Cerebellar cortex (tissue), 1 donor: ENCODE data around the gene ANXA8.
"Not testable (repeated sequence)": the region's sequence is repeated elsewhere in the genome, so short reads cannot be mapped to it uniquely, and the experiment has no call there.

Source experiments
- DNase-seq: peaks from one replicate; pipeline ENCODE4 v3.0.0-alpha.2; 2015; ENCODE audit warnings: low spot score

The ANXA8 gene

GRCh38 chr10:47483923-47484322, at the start of gene ANXA8:
ANXA8 (minus strand) TSS chr10:47484115; CDS start chr10:47483933, 182 bp downstream.
- not testable (repeated sequence) for DNase-seq

GRCh38 chr10:47523475-47523874, 39.6 kb upstream of the ANXA8 start, which contains the start of gene AGAP9:
AGAP9 (minus strand) TSS chr10:47523638; CDS start chr10:47523526, 112 bp downstream.
- not testable (repeated sequence) for DNase-seq

GRCh38 chr10:47502313-47502712, 18.4 kb upstream of the ANXA8 start:
- not testable (repeated sequence) for DNase-seq

- not testable (repeated sequence) for DNase-seq
These were observed 10.3 kb upstream of the ANXA8 start for GRCh38 chr10:47494226-47494625.

- DNase-seq = not testable (repeated sequence)
These were observed 7.7 kb upstream of the ANXA8 start, which contains the start of gene FAM25G for GRCh38 chr10:47491600-47491999. FAM25G (minus strand) TSS chr10:47491700; CDS start chr10:47491674, 26 bp downstream.

- DNase-seq = not testable (repeated sequence)
These were observed 5.7 kb upstream of the ANXA8 start for GRCh38 chr10:47489630-47490029.

GRCh38 chr10:47485943-47486342, 2.0 kb upstream of the ANXA8 start:
- not testable (repeated sequence) for DNase-seq

- DNase-seq = not testable (repeated sequence)
These were observed 871 bp upstream of the ANXA8 start for GRCh38 chr10:47484786-47485185.

GRCh38 chr10:47482367-47482766, 1.5 kb downstream of the ANXA8 start:
- DNase-seq = not testable (repeated sequence)

GRCh38 chr10:47481768-47482181, 2.1 kb downstream of the ANXA8 start:
- DNase-seq = not testable (repeated sequence)

- DNase-seq = not testable (repeated sequence)
These were observed 2.6 kb downstream of the ANXA8 start for GRCh38 chr10:47481182-47481766.

GRCh38 chr10:47480133-47480532, 3.8 kb downstream of the ANXA8 start:
- not testable (repeated sequence) for DNase-seq

GRCh38 chr10:47478114-47478513, 5.8 kb downstream of the ANXA8 start:
- not testable (repeated sequence) for DNase-seq

- DNase-seq = not testable (repeated sequence)
These were observed 6.8 kb downstream of the ANXA8 start for GRCh38 chr10:47477078-47477477.

- DNase-seq = not testable (repeated sequence)
These were observed 8.8 kb downstream of the ANXA8 start for GRCh38 chr10:47475101-47475500.

- not testable (repeated sequence) for DNase-seq
These were observed 10.4 kb downstream of the ANXA8 start for GRCh38 chr10:47473516-47473915.

GRCh38 chr10:47472647-47473046, 11.3 kb downstream of the ANXA8 start:
- DNase-seq = not testable (repeated sequence)

GRCh38 chr10:47472072-47472471, 11.8 kb downstream of the ANXA8 start:
- DNase-seq = not testable (repeated sequence)

- not testable (repeated sequence) for DNase-seq
These were observed 15.0 kb downstream of the ANXA8 start for GRCh38 chr10:47468731-47469528.

- DNase-seq = not testable (repeated sequence)
These were observed 16.0 kb downstream of the ANXA8 start for GRCh38 chr10:47467957-47468356.

GRCh38 chr10:47467458-47467857, 16.5 kb downstream of the ANXA8 start:
- not testable (repeated sequence) for DNase-seq

- not testable (repeated sequence) for DNase-seq
These were observed 18.5 kb downstream of the ANXA8 start for GRCh38 chr10:47465216-47465917.
